GM12878 (cell line): ENCODE measurements around the gene RNF41. TPM values are rescaled to one million over a fixed set of nuclear protein-coding genes. Genes with fewer than 3 reads are reported as not detected.

Source experiments
- CBFB ChIP-seq: IDR thresholded peaks from 2 replicates; pipeline ENCODE4 v1.6.1; 2016; ENCODE audit warnings: antibody characterized with exemption, low read depth
- CHD2 ChIP-seq: IDR thresholded peaks from 2 replicates; pipeline ENCODE4 v1.6.1; 2011; ENCODE audit warnings: low read depth, low read length, improper control_type of control experiment, borderline replicate concordance
- CREB1 ChIP-seq: IDR thresholded peaks from 2 replicates; pipeline ENCODE4 v1.6.1; 2012; ENCODE audit warnings: low read depth, mild to moderate bottlenecking, inconsistent platforms
- HDGF ChIP-seq: fragments of 450-650 bp; IDR thresholded peaks from 2 replicates; pipeline ENCODE4 v1.6.1; 2016; ENCODE audit warnings: antibody characterized with exemption
- MEF2B ChIP-seq: fragments of 450-650 bp; IDR thresholded peaks from 2 replicates; pipeline ENCODE4 v1.6.1; 2018; ENCODE audit warnings: mild to moderate bottlenecking, moderate library complexity; ENCODE audit not compliant: partially characterized antibody, poor library complexity, severe bottlenecking
- MLLT1 ChIP-seq: fragments of 450-650 bp; IDR thresholded peaks from 2 replicates; pipeline ENCODE4 v1.6.1; 2016; ENCODE audit warnings: mild to moderate bottlenecking
- NFXL1 ChIP-seq: fragments of 450-650 bp; IDR thresholded peaks from 2 replicates; pipeline ENCODE4 v1.6.1; 2017; ENCODE audit warnings: antibody characterized with exemption, mild to moderate bottlenecking, borderline replicate concordance
- NRF1 ChIP-seq: conservative IDR thresholded peaks from 2 replicates; pipeline ENCODE4 v1.6.1; 2011; ENCODE audit warnings: mild to moderate bottlenecking, low read depth, low read length, improper control_type of control experiment
- PAX8 ChIP-seq: fragments of 450-650 bp; IDR thresholded peaks from 2 replicates; pipeline ENCODE4 v1.6.1; 2017; ENCODE audit warnings: mild to moderate bottlenecking, moderate library complexity
- RB1 ChIP-seq: fragments of 450-650 bp; formaldehyde crosslinking; IDR thresholded peaks from 2 replicates; pipeline ENCODE4 v1.6.1; 2017; ENCODE audit warnings: mild to moderate bottlenecking, borderline replicate concordance
- RELB ChIP-seq: fragments of 450-650 bp; IDR thresholded peaks from 2 replicates; pipeline ENCODE4 v1.6.1; 2017; ENCODE audit warnings: low read depth, mild to moderate bottlenecking, moderate library complexity
- YY1 ChIP-seq: IDR thresholded peaks from 2 replicates; pipeline ENCODE4 v1.6.1; 2011; ENCODE audit warnings: low read depth, mild to moderate bottlenecking, low read length
- ZNF622 ChIP-seq: fragments of 450-650 bp; IDR thresholded peaks from 2 replicates; pipeline ENCODE4 v1.6.1; 2017; ENCODE audit warnings: mild to moderate bottlenecking, inconsistent platforms
- polyA plus RNA-seq, 11 experiments: library from polyadenylated mRNA; depleted of rRNA in 4 of 11; unstranded in 6 of 11; stranded (reverse) in 5 of 11; fragments of >200 nt; fragmentation: Nextera tagmentation in 4 of 11; fragmentation: Illumina TruSeq in 1 of 11; extraction: Ambion mirVana in 4 of 11; extraction: Trizol in 1 of 11; gene quantifications; 1 replicate in 1 of 11; 2 replicates in 10 of 11; pipeline versions ENCODE4 v1.2.1 to v1.2.3, GENCODE V29; 2011 to 2016; ENCODE audit warnings: inconsistent platforms in 2 of 11, missing spikeins in 2 of 11, low read depth in 1 of 11
- total RNA-seq, 4 experiments: library from RNA; depleted of rRNA in 3 of 4; stranded (reverse); fragments of >200 nt in 3 of 4; fragmentation: Illumina TruSeq in 1 of 4; extraction: Trizol in 1 of 4; gene quantifications; 2 replicates each; pipeline versions ENCODE4 v1.2.1 to v1.2.3, GENCODE V29; 2013 to 2021
- TF ChIP-seq, protein P1 (sequence below): IDR thresholded peaks from 2 replicates; pipeline ENCODE4 v1.6.1; 2012; ENCODE audit warnings: mild to moderate bottlenecking, low read depth, low read length

The RNF41 gene
- total and polyA plus RNA-seq, 10 of the 15 experiments (the other 5 are each of a cell fraction or from before 2014, with no cell fraction given) = 11.1 to 47.8 (median 30.6) TPM

- TF ChIP-seq RELB (0 out of 2 replicates have a peak, but pooled peaks have one; percentile 10), CHD2 (no peak), NFXL1 (no peak), MEF2B (no peak), NRF1 (peak; percentile 17; the same call in 1 of the 2 replicates), MLLT1 (peak; percentile 70; the same call in 1 of the 2 replicates), YY1 (no peak), HDGF (no peak), RB1 (no peak), PAX8 (no peak), CBFB (no peak), CREB1 (peak; percentile 93), ZNF622 (no peak)
- TF ChIP-seq, protein P1, sequence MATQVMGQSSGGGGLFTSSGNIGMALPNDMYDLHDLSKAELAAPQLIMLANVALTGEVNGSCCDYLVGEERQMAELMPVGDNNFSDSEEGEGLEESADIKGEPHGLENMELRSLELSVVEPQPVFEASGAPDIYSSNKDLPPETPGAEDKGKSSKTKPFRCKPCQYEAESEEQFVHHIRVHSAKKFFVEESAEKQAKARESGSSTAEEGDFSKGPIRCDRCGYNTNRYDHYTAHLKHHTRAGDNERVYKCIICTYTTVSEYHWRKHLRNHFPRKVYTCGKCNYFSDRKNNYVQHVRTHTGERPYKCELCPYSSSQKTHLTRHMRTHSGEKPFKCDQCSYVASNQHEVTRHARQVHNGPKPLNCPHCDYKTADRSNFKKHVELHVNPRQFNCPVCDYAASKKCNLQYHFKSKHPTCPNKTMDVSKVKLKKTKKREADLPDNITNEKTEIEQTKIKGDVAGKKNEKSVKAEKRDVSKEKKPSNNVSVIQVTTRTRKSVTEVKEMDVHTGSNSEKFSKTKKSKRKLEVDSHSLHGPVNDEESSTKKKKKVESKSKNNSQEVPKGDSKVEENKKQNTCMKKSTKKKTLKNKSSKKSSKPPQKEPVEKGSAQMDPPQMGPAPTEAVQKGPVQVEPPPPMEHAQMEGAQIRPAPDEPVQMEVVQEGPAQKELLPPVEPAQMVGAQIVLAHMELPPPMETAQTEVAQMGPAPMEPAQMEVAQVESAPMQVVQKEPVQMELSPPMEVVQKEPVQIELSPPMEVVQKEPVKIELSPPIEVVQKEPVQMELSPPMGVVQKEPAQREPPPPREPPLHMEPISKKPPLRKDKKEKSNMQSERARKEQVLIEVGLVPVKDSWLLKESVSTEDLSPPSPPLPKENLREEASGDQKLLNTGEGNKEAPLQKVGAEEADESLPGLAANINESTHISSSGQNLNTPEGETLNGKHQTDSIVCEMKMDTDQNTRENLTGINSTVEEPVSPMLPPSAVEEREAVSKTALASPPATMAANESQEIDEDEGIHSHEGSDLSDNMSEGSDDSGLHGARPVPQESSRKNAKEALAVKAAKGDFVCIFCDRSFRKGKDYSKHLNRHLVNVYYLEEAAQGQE = no peak
- TF ChIP-seq, all 136 proteins: peak for 31
Observed at GRCh38 chr12:56221757-56222530, at the start of gene RNF41 (continued).
